ENCODE measurements around the gene VPS29. TPM values are rescaled to one million over a fixed set of nuclear protein-coding genes. Genes with fewer than 3 reads are reported as not detected.
"Not testable (repeated sequence)": the region's sequence is repeated elsewhere in the genome, so short reads cannot be mapped to it uniquely, and the experiment has no call there.

The VPS29 gene
- total RNA-seq, 4 donors from 2014 or later: 94.0 to 188 (median 133) TPM

GRCh38 chr12:110547090-110547489 lies 45.2 kb upstream of the VPS29 start:
- H3K27me3 ChIP-seq: no peaks in the 10 kb centered on the region
- no peak overlapping the region for H3K4me3 ChIP-seq (replicated peaks in 1 of 3)
- WGBS, 2 donors: 93 to 98% methylated on average over 2 of the region's 2 CpGs
- H3K4me1 ChIP-seq: peaks cover 15 to 31% of the 10 kb centered on the region in 2 donors
- intact Hi-C loops (cut with DNase I): loop anchor here (5.0 kb wide), 1 partner anchor 50 kb away; no protein-coding TSS in a partner anchor
- H3K36me3 ChIP-seq: no peaks in the 10 kb centered on the region
- no peak for DNase-seq
- H3K27ac ChIP-seq: no peak overlapping the region
- no peak for TF ChIP-seq POLR2A (IDR thresholded peaks at IDR 0.05)
- TF ChIP-seq, protein P1, sequence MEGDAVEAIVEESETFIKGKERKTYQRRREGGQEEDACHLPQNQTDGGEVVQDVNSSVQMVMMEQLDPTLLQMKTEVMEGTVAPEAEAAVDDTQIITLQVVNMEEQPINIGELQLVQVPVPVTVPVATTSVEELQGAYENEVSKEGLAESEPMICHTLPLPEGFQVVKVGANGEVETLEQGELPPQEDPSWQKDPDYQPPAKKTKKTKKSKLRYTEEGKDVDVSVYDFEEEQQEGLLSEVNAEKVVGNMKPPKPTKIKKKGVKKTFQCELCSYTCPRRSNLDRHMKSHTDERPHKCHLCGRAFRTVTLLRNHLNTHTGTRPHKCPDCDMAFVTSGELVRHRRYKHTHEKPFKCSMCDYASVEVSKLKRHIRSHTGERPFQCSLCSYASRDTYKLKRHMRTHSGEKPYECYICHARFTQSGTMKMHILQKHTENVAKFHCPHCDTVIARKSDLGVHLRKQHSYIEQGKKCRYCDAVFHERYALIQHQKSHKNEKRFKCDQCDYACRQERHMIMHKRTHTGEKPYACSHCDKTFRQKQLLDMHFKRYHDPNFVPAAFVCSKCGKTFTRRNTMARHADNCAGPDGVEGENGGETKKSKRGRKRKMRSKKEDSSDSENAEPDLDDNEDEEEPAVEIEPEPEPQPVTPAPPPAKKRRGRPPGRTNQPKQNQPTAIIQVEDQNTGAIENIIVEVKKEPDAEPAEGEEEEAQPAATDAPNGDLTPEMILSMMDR (IDR thresholded peaks at IDR 0.05): no peak
- no peaks in the 10 kb centered on the region for H3K9me3 ChIP-seq

DNA sequence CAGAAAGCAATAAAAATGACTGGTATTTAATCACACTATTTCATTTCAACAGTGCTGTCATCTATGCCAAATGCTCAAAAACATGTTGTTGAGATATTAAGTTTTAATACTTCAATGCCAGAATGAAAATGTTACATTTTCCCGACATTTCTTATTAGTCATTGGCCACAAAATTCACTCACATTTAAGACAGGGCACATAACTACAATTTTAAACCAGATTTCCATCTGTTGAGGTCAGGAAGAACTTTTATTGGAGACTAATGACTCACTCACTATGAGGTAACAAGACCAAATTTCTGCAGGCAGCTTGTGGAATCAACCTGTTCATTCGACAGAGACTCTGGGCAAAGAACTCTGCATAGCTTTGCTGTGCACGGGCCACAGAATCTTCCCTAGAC lies 44.4 kb upstream of the VPS29 start:
- TF ChIP-seq, protein P1 (IDR thresholded peaks at IDR 0.05): no peak
- TF ChIP-seq POLR2A (IDR thresholded peaks at IDR 0.05): no peak
- no peak for DNase-seq
- Histone ChIP-seq H3K4me3 (replicated peaks in 1 of 3) (no peak overlapping the region), H3K27me3 (no peaks in the 10 kb centered on the region), H3K4me1 (peaks cover 15 to 31% of the 10 kb centered on the region in 2 donors), H3K36me3 (no peaks in the 10 kb centered on the region), H3K9me3 (no peaks in the 10 kb centered on the region), H3K27ac (no peak overlapping the region)
- intact Hi-C loops (cut with DNase I): loop anchor here (5.0 kb wide), 1 partner anchor 51 kb away; no protein-coding TSS in a partner anchor
- WGBS, 2 donors: 87 to 91% methylated on average over 3 of the region's 3 CpGs

DNA sequence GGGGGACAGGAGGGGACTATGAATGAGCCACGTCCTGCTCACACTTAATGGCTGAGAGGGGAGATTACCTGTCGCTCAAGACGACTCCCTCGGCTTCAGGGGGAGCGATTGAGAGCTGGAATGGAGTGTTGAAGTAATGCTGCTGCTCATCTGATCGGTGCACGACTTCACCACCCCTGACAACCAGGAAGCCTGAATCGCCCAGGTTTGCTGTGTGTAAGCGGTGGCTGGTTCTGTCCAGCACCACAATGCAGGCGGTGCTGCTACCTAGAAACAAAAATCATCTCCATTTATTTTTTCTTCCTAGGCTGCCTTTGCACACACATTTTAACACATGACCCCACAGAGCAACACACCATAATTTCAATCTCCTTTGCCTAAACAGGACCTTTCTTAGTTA lies 43.9 kb upstream of the VPS29 start:
- H3K4me3 ChIP-seq (replicated peaks in 1 of 3): no peak overlapping the region
- no peak overlapping the region for H3K27ac ChIP-seq
- intact Hi-C loops (cut with DNase I): loop anchor here (5.0 kb wide), 1 partner anchor 51 kb away; no protein-coding TSS in a partner anchor
- TF ChIP-seq POLR2A (IDR thresholded peaks at IDR 0.05): no peak
- TF ChIP-seq, protein P1 (IDR thresholded peaks at IDR 0.05): no peak
- WGBS, 2 donors: 91% methylated on average over 10 of the region's 10 CpGs
- DNase-seq: no peak
- H3K27me3 ChIP-seq: no peaks in the 10 kb centered on the region
- no peaks in the 10 kb centered on the region for H3K9me3 ChIP-seq
- peaks cover 15 to 31% of the 10 kb centered on the region in 2 donors for H3K4me1 ChIP-seq
- no peaks in the 10 kb centered on the region for H3K36me3 ChIP-seq

GRCh38 chr12:110545259-110545658 lies 43.3 kb upstream of the VPS29 start:
- intact Hi-C loops (cut with DNase I): loop anchor here (5.0 kb wide), 1 partner anchor 52 kb away; no protein-coding TSS in a partner anchor
- H3K4me1 ChIP-seq: peaks cover 15 to 31% of the 10 kb centered on the region in 2 donors
- not testable (repeated sequence) for H3K27ac ChIP-seq

GRCh38 chr12:110543965-110544364 lies 42.1 kb upstream of the VPS29 start:
- Histone ChIP-seq H3K4me3 (replicated peaks in 1 of 3) (no peak overlapping the region), H3K27ac (peak overlapping the region; percentile 75 to 90 (median 77)), H3K36me3 (peaks cover 0 to 7% of the 10 kb centered on the region in 2 donors), H3K4me1 (peaks cover 15 to 26% of the 10 kb centered on the region in 2 donors), H3K9me3 (no peaks in the 10 kb centered on the region), H3K27me3 (no peaks in the 10 kb centered on the region)
- DNase-seq: no peak
- intact Hi-C loops (cut with DNase I): no loop called here
- no peak for TF ChIP-seq POLR2A (IDR thresholded peaks at IDR 0.05)
- TF ChIP-seq, protein P1 (IDR thresholded peaks at IDR 0.05): no peak
- 85% methylated on average over 4 of the region's 4 CpGs for WGBS, 2 donors

More at GRCh38 chr12:110545259-110545658, 43.3 kb upstream of the VPS29 start:
- WGBS, 2 donors: 86 to 94% methylated on average over 4 of the region's 4 CpGs
- not testable (repeated sequence) for DNase-seq; H3K4me3 ChIP-seq (replicated peaks in 1 of 3); H3K27me3 ChIP-seq; H3K9me3 ChIP-seq; H3K36me3 ChIP-seq
